GM12874 (cell line): ENCODE results near the gene BHMT2.

Experiments
- TF ChIP-seq, protein P1 (sequence below): IDR thresholded peaks from 2 replicates; pipeline ENCODE4 v1.5.1; 2011; ENCODE audit warnings: low read depth, mild to moderate bottlenecking, control low read depth, low read length, moderate library complexity; ENCODE audit not compliant: insufficient read depth

BHMT2 gene

GRCh38 chr5:79086116-79086515 is 16.5 kb downstream of the BHMT2 start:
- TF ChIP-seq, protein P1, sequence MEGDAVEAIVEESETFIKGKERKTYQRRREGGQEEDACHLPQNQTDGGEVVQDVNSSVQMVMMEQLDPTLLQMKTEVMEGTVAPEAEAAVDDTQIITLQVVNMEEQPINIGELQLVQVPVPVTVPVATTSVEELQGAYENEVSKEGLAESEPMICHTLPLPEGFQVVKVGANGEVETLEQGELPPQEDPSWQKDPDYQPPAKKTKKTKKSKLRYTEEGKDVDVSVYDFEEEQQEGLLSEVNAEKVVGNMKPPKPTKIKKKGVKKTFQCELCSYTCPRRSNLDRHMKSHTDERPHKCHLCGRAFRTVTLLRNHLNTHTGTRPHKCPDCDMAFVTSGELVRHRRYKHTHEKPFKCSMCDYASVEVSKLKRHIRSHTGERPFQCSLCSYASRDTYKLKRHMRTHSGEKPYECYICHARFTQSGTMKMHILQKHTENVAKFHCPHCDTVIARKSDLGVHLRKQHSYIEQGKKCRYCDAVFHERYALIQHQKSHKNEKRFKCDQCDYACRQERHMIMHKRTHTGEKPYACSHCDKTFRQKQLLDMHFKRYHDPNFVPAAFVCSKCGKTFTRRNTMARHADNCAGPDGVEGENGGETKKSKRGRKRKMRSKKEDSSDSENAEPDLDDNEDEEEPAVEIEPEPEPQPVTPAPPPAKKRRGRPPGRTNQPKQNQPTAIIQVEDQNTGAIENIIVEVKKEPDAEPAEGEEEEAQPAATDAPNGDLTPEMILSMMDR, result no peak

DNA sequence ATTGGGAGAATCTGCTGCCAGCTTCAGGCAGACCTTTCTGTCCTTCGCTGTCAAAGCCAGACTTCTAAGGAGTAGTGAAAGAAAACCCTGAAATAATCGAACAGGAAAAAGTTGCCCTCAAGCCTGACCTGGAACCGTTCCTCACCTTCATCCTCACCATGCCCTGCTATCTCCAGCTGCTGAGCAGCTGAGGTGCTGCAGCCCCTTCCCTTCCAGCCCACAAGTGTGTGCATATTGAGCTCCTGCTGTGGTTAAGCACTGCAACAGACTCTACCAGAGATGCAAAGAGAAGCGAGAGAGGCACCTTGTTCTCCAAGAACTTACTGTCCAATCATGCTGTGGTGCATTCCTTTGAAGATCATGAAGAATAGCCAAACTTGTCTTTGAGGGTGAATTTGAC is 18.9 kb downstream of the BHMT2 start:
- TF ChIP-seq, protein P1, result no peak

GRCh38 chr5:79091064-79091463 is 21.5 kb downstream of the BHMT2 start:
- TF ChIP-seq, protein P1, result no peak

GRCh38 chr5:79093762-79094161 is 24.2 kb downstream of the BHMT2 start:
- TF ChIP-seq, protein P1, result no peak

- TF ChIP-seq, protein P1, result no peak
Observed at GRCh38 chr5:79105868-79106267, 36.3 kb downstream of the BHMT2 start.

- TF ChIP-seq, protein P1, result no peak
Observed at GRCh38 chr5:79107020-79107796, 37.6 kb downstream of the BHMT2 start.

- TF ChIP-seq, protein P1, result no peak
Observed at GRCh38 chr5:79108086-79108485, 38.5 kb downstream of the BHMT2 start.

- TF ChIP-seq, protein P1, result no peak
Observed at GRCh38 chr5:79108792-79109191, 39.2 kb downstream of the BHMT2 start.
